Measurements from ENCODE around the gene UBE2QL1. TPM values are rescaled to one million over a fixed set of nuclear protein-coding genes. Genes with fewer than 3 reads are reported as not detected.
"Not testable (repeated sequence)": the region's sequence is repeated elsewhere in the genome, so short reads cannot be mapped to it uniquely, and the experiment has no call there.

Gene UBE2QL1
- total RNA-seq, 1 donor from 2014 or later = not detected

GRCh38 chr5:6505783-6506557 is 57.3 kb downstream of the UBE2QL1 start:
- no peaks in the 10 kb centered on the region for H3K36me3 Mint-ChIP-seq (ENCODE audit: unreplicated experiment)
- H3K27ac Mint-ChIP-seq (ENCODE audit: unreplicated experiment) = no peak overlapping the region
- no peaks in the 10 kb centered on the region for H3K27me3 Mint-ChIP-seq (ENCODE audit: unreplicated experiment)
- H3K4me1 Mint-ChIP-seq (ENCODE audit: unreplicated experiment) = no peaks in the 10 kb centered on the region
- no peaks in the 10 kb centered on the region for H3K9me3 Mint-ChIP-seq (ENCODE audit: unreplicated experiment)
- DNase-seq (ENCODE audit: extremely low spot score, unreplicated experiment) = no peak
- no peak overlapping the region for H3K4me3 Mint-ChIP-seq (ENCODE audit: unreplicated experiment)
- TF ChIP-seq, protein P1, sequence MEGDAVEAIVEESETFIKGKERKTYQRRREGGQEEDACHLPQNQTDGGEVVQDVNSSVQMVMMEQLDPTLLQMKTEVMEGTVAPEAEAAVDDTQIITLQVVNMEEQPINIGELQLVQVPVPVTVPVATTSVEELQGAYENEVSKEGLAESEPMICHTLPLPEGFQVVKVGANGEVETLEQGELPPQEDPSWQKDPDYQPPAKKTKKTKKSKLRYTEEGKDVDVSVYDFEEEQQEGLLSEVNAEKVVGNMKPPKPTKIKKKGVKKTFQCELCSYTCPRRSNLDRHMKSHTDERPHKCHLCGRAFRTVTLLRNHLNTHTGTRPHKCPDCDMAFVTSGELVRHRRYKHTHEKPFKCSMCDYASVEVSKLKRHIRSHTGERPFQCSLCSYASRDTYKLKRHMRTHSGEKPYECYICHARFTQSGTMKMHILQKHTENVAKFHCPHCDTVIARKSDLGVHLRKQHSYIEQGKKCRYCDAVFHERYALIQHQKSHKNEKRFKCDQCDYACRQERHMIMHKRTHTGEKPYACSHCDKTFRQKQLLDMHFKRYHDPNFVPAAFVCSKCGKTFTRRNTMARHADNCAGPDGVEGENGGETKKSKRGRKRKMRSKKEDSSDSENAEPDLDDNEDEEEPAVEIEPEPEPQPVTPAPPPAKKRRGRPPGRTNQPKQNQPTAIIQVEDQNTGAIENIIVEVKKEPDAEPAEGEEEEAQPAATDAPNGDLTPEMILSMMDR (IDR thresholded peaks at IDR 0.05) = no peak

GRCh38 chr5:6506611-6507010 is 58.0 kb downstream of the UBE2QL1 start:
- Mint-ChIP-seq H3K9me3 (ENCODE audit: unreplicated experiment) (no peaks in the 10 kb centered on the region), H3K27ac (ENCODE audit: unreplicated experiment) (no peak overlapping the region), H3K4me3 (ENCODE audit: unreplicated experiment) (no peak overlapping the region), H3K36me3 (ENCODE audit: unreplicated experiment) (no peaks in the 10 kb centered on the region), H3K4me1 (ENCODE audit: unreplicated experiment) (no peaks in the 10 kb centered on the region), H3K27me3 (ENCODE audit: unreplicated experiment) (no peaks in the 10 kb centered on the region)
- DNase-seq (ENCODE audit: extremely low spot score, unreplicated experiment) = no peak
- TF ChIP-seq, protein P1 (IDR thresholded peaks at IDR 0.05) = no peak

DNA sequence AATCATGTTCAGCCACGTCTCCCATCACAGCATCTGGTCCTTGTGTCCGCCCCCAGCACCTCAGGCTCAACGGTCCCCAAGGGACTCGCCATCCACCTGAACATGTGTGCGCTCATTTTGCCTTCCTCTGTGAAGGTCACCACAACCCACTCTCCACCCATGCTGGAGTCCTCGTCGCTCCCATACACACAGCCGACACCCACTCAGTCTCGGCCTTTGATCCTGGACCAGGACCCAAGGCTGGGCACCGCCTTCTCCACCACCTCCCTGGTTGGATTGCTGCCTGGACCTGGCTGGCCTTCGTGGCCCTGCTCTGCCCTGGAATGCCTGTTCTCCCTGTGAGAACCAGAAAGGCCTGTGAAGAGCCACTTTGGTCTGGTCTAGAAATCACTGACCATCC is 60.3 kb downstream of the UBE2QL1 start:
- Mint-ChIP-seq H3K9me3 (ENCODE audit: unreplicated experiment) (no peaks in the 10 kb centered on the region), H3K4me3 (ENCODE audit: unreplicated experiment) (no peak overlapping the region), H3K36me3 (ENCODE audit: unreplicated experiment) (no peaks in the 10 kb centered on the region), H3K27me3 (ENCODE audit: unreplicated experiment) (peaks cover 1% of the 10 kb centered on the region), H3K4me1 (ENCODE audit: unreplicated experiment) (no peaks in the 10 kb centered on the region), H3K27ac (ENCODE audit: unreplicated experiment) (no peak overlapping the region)
- no peak for DNase-seq (ENCODE audit: extremely low spot score, unreplicated experiment)
- TF ChIP-seq, protein P1 (IDR thresholded peaks at IDR 0.05) = no peak

- Mint-ChIP-seq H3K4me3 (ENCODE audit: unreplicated experiment) (no peak overlapping the region), H3K4me1 (ENCODE audit: unreplicated experiment) (no peaks in the 10 kb centered on the region), H3K27ac (ENCODE audit: unreplicated experiment) (no peak overlapping the region), H3K36me3 (ENCODE audit: unreplicated experiment) (no peaks in the 10 kb centered on the region), H3K9me3 (ENCODE audit: unreplicated experiment) (no peaks in the 10 kb centered on the region), H3K27me3 (ENCODE audit: unreplicated experiment) (peaks cover 6% of the 10 kb centered on the region)
- DNase-seq (ENCODE audit: extremely low spot score, unreplicated experiment) = no peak
- TF ChIP-seq, protein P1 (IDR thresholded peaks at IDR 0.05) = no peak
These were observed 61.5 kb downstream of the UBE2QL1 start for GRCh38 chr5:6510132-6510531.

DNA sequence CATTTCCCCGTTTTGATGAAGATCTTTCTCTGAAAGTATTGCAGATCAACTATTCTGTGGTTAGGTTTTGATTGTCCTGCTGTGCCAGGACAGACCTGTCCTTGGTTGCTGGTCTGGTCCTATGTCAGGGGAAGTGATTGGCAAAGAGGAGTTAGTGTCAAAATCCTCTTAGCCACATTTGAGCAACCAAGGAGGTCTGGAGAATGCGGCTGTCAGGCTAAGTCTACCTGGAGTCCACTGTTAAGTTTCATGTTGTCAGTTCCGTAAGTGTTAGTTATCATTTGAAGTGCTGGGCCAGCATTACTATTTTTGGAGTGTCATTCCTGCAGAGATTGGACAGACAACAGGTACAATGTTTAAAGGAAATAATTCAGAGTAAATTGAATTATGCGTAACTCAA is 62.3 kb downstream of the UBE2QL1 start:
- Mint-ChIP-seq H3K27me3 (ENCODE audit: unreplicated experiment) (peaks cover 6% of the 10 kb centered on the region), H3K36me3 (ENCODE audit: unreplicated experiment) (no peaks in the 10 kb centered on the region), H3K9me3 (ENCODE audit: unreplicated experiment) (no peaks in the 10 kb centered on the region), H3K4me1 (ENCODE audit: unreplicated experiment) (no peaks in the 10 kb centered on the region), H3K27ac (ENCODE audit: unreplicated experiment) (no peak overlapping the region), H3K4me3 (ENCODE audit: unreplicated experiment) (no peak overlapping the region)
- DNase-seq (ENCODE audit: extremely low spot score, unreplicated experiment) = no peak
- TF ChIP-seq, protein P1 (IDR thresholded peaks at IDR 0.05) = no peak

DNA sequence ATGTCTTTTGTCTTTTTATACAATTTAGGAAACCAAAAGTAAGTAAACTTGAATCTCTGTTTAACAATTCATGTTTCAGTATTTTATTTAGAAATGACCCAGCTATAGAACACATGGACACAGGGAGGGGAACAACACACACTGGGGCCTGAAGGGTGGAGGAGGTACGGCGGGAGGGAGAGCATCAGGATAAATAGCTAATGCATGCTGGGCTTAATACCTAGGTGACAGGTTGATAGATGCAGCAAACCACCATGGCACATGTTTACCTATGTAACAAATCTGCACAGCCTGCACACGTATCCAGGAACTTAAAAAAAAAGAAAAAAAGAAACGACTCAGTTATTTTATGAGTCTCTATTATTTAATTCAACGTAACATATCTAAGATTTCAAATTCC is 67.2 kb downstream of the UBE2QL1 start:
- H3K4me3 Mint-ChIP-seq (ENCODE audit: unreplicated experiment); H3K9me3 Mint-ChIP-seq (ENCODE audit: unreplicated experiment); H3K36me3 Mint-ChIP-seq (ENCODE audit: unreplicated experiment); H3K27ac Mint-ChIP-seq (ENCODE audit: unreplicated experiment); DNase-seq (ENCODE audit: extremely low spot score, unreplicated experiment); H3K27me3 Mint-ChIP-seq (ENCODE audit: unreplicated experiment); H3K4me1 Mint-ChIP-seq (ENCODE audit: unreplicated experiment): not testable (repeated sequence)
